Progenitor cell of endocrine pancreas (in vitro differentiated cells): ENCODE data around the gene PARP14. TPM values are rescaled to one million over a fixed set of nuclear protein-coding genes. Genes with fewer than 3 reads are reported as not detected.

Experiments
- DNase-seq: peaks from one replicate; pipeline ENCODE4 v3.0.0; 2021; ENCODE audit warnings: low spot score; ENCODE audit not compliant: unreplicated experiment
- H3K27ac Mint-ChIP-seq: 2 replicates; pipeline ENCODE4 v1.8.0; 2021; ENCODE audit warnings: mild to moderate bottlenecking, moderate library complexity, mixed read lengths
- H3K27me3 Mint-ChIP-seq: 2 replicates; pipeline ENCODE4 v1.8.0; 2021; ENCODE audit warnings: mixed read lengths
- H3K36me3 Mint-ChIP-seq: 2 replicates; pipeline ENCODE4 v1.8.0; 2022; ENCODE audit warnings: mixed read lengths; ENCODE audit not compliant: insufficient read depth
- H3K4me1 Mint-ChIP-seq: 2 replicates; pipeline ENCODE4 v1.8.0; 2021; ENCODE audit warnings: low read depth, mixed read lengths
- H3K4me3 Mint-ChIP-seq: 2 replicates; pipeline ENCODE4 v1.8.0; 2021; ENCODE audit warnings: low read depth, mild to moderate bottlenecking, moderate library complexity, mixed read lengths
- H3K9me3 Mint-ChIP-seq: 2 replicates; pipeline ENCODE4 v1.8.0; 2021; ENCODE audit warnings: low read depth, mixed read lengths
- CTCF ChIP-seq: fragments of 200-600 bp; sonication (generic); IDR thresholded peaks from one replicate; pipeline ENCODE4 v1.5.0; 2021; ENCODE audit warnings: antibody characterized with exemption, mild to moderate bottlenecking; ENCODE audit not compliant: unreplicated experiment
- total RNA-seq: library from RNA; stranded (reverse); gene quantifications from 2 replicates; pipeline ENCODE4 v1.2.1, GENCODE V29; 2021

PARP14 gene
- total RNA-seq, 1 donor from 2014 or later, result 20.0 TPM

- H3K9me3 Mint-ChIP-seq, result no peaks in the 10 kb centered on the region
- TF ChIP-seq CTCF, result peak; percentile 68
- H3K27ac Mint-ChIP-seq, result no peak overlapping the region
- no peak overlapping the region for H3K4me3 Mint-ChIP-seq
- no peak for DNase-seq
- H3K4me1 Mint-ChIP-seq, result peaks cover 14% of the 10 kb centered on the region
- peaks cover 18% of the 10 kb centered on the region for H3K36me3 Mint-ChIP-seq
- H3K27me3 Mint-ChIP-seq, result no peaks in the 10 kb centered on the region
Observed at GRCh38 chr3:122754929-122755328, 74.3 kb downstream of the PARP14 start.

- Mint-ChIP-seq H3K4me1 (peaks cover 16% of the 10 kb centered on the region), H3K36me3 (peaks cover 16% of the 10 kb centered on the region), H3K4me3 (no peak overlapping the region), H3K27ac (peak overlapping the region; percentile 9), H3K27me3 (no peaks in the 10 kb centered on the region), H3K9me3 (no peaks in the 10 kb centered on the region)
- DNase-seq, result no peak
- TF ChIP-seq CTCF, result no peak
Observed at GRCh38 chr3:122755491-122755890, 74.9 kb downstream of the PARP14 start.

GRCh38 chr3:122758877-122759560 is 78.4 kb downstream of the PARP14 start:
- TF ChIP-seq CTCF, result no peak
- Mint-ChIP-seq H3K4me3 (no peak overlapping the region), H3K27ac (peak overlapping the region; percentile 3), H3K36me3 (peaks cover 5% of the 10 kb centered on the region), H3K4me1 (peaks cover 20% of the 10 kb centered on the region), H3K27me3 (no peaks in the 10 kb centered on the region), H3K9me3 (no peaks in the 10 kb centered on the region)
- no peak for DNase-seq

- H3K9me3 Mint-ChIP-seq, result no peaks in the 10 kb centered on the region
- H3K4me3 Mint-ChIP-seq, result no peak overlapping the region
- no peaks in the 10 kb centered on the region for H3K27me3 Mint-ChIP-seq
- no peak for TF ChIP-seq CTCF
- H3K36me3 Mint-ChIP-seq, result no peaks in the 10 kb centered on the region
- peaks cover 17% of the 10 kb centered on the region for H3K4me1 Mint-ChIP-seq
- no peak for DNase-seq
- peak overlapping the region; percentile 87 for H3K27ac Mint-ChIP-seq
Observed at GRCh38 chr3:122760453-122761271, 80.0 kb downstream of the PARP14 start.

- Mint-ChIP-seq H3K27ac (no peak overlapping the region), H3K36me3 (peaks cover 1% of the 10 kb centered on the region), H3K4me1 (no peaks in the 10 kb centered on the region), H3K27me3 (no peaks in the 10 kb centered on the region), H3K9me3 (no peaks in the 10 kb centered on the region), H3K4me3 (no peak overlapping the region)
- TF ChIP-seq CTCF, result no peak
- DNase-seq, result no peak
Observed at GRCh38 chr3:122766430-122766829, 85.8 kb downstream of the PARP14 start.
